Spinal cord (tissue), 10 donors: ENCODE measurements around the gene CTSE. TPM values are rescaled to one million over a fixed set of nuclear protein-coding genes. Genes with fewer than 3 reads are reported as not detected.

Experiments used
- DNase-seq, 6 donors: peaks; one replicate each; pipeline versions ENCODE4 v3.0.0 to v3.0.0-alpha.2; 2013 to 2015; ENCODE audit warnings: low spot score in 6 of 6, low read depth in 4 of 6
- H3K27ac ChIP-seq: one replicate; pipeline ENCODE4 v1.5.1; 2013; ENCODE audit warnings: low read depth, low read length, control low read depth
- H3K27me3 ChIP-seq: one replicate; pipeline ENCODE4 v1.6.1; 2013; ENCODE audit warnings: low read length; ENCODE audit not compliant: control insufficient read depth, insufficient read depth
- H3K36me3 ChIP-seq: one replicate; pipeline ENCODE4 v1.6.1; 2013; ENCODE audit warnings: low read length; ENCODE audit not compliant: control insufficient read depth, insufficient read depth
- H3K4me1 ChIP-seq: one replicate; pipeline ENCODE4 v1.6.1; 2013; ENCODE audit warnings: low read length; ENCODE audit not compliant: control insufficient read depth, insufficient read depth
- H3K4me3 ChIP-seq: one replicate; pipeline ENCODE4 v1.5.1; 2013; ENCODE audit warnings: low read depth, low read length, control low read depth
- H3K9me3 ChIP-seq: one replicate; pipeline ENCODE4 v1.6.1; 2013; ENCODE audit warnings: low read length; ENCODE audit not compliant: control insufficient read depth, insufficient read depth
- WGBS: methylation state at CpG from one replicate; pipeline ENCODE4 v1.1.5; 2013; ENCODE audit warnings: missing lambda C conversion rate; ENCODE audit not compliant: insufficient coverage; 5-methylcytosine and 5-hydroxymethylcytosine counted together
- polyA plus RNA-seq, 2 donors: library from polyadenylated mRNA; unstranded; fragments of 120-200 nt; gene quantifications; one replicate each; pipeline ENCODE4 v1.2.1, GENCODE V29; 2013; ENCODE audit not compliant: insufficient read length in 2 of 2
- total RNA-seq, 2 donors: library from RNA; depleted of rRNA in 1 of 2; stranded (reverse); fragments of 120-200 nt in 1 of 2; fragments of >200 nt in 1 of 2; gene quantifications; one replicate each; pipeline versions ENCODE4 v1.2.3 to v1.2.4, GENCODE V29; 2013 to 2014
- donor health status: healthy.

The CTSE gene
- total and polyA plus RNA-seq, 4 donors: 0.18 to 0.28 (median 0.20) TPM; not detected in 1

GRCh38 chr1:206050655-206051235, 27.1 kb upstream of the CTSE start:
- 95% methylated on average over 4 of the region's 6 CpGs for WGBS
- no peak for DNase-seq
- Histone ChIP-seq H3K9me3 (no peaks in the 10 kb centered on the region), H3K36me3 (no peaks in the 10 kb centered on the region), H3K27ac (no peak overlapping the region), H3K4me3 (no peak overlapping the region), H3K27me3 (no peaks in the 10 kb centered on the region), H3K4me1 (no peaks in the 10 kb centered on the region)

GRCh38 chr1:206049919-206050600, 26.4 kb upstream of the CTSE start:
- Histone ChIP-seq H3K9me3 (no peaks in the 10 kb centered on the region), H3K4me1 (no peaks in the 10 kb centered on the region), H3K4me3 (no peak overlapping the region), H3K36me3 (no peaks in the 10 kb centered on the region), H3K27me3 (no peaks in the 10 kb centered on the region), H3K27ac (no peak overlapping the region)
- no peak for DNase-seq
- no CpG with 5 or more reads among the region's 3 CpGs for WGBS

GRCh38 chr1:206049293-206049692, 25.6 kb upstream of the CTSE start:
- DNase-seq: no peak
- Histone ChIP-seq H3K9me3 (no peaks in the 10 kb centered on the region), H3K4me1 (no peaks in the 10 kb centered on the region), H3K27me3 (no peaks in the 10 kb centered on the region), H3K36me3 (no peaks in the 10 kb centered on the region), H3K27ac (no peak overlapping the region), H3K4me3 (no peak overlapping the region)

- Histone ChIP-seq H3K27ac (no peak overlapping the region), H3K9me3 (no peaks in the 10 kb centered on the region), H3K4me1 (no peaks in the 10 kb centered on the region), H3K27me3 (no peaks in the 10 kb centered on the region), H3K36me3 (no peaks in the 10 kb centered on the region), H3K4me3 (no peak overlapping the region)
- whole genome bisulfite sequencing: 82% methylated on average over 6 of the region's 6 CpGs
- DNase-seq: no peak
These were observed 24.9 kb upstream of the CTSE start for GRCh38 chr1:206048582-206048981.

GRCh38 chr1:206047271-206047670, 23.6 kb upstream of the CTSE start:
- DNase-seq: no peak
- no peaks in the 10 kb centered on the region for H3K36me3 ChIP-seq
- no peaks in the 10 kb centered on the region for H3K9me3 ChIP-seq
- H3K4me3 ChIP-seq: no peak overlapping the region
- no peaks in the 10 kb centered on the region for H3K27me3 ChIP-seq
- no peaks in the 10 kb centered on the region for H3K4me1 ChIP-seq
- 76% methylated on average over 2 of the region's 4 CpGs for WGBS
- H3K27ac ChIP-seq: no peak overlapping the region

- no peaks in the 10 kb centered on the region for H3K27me3 ChIP-seq
- H3K4me3 ChIP-seq: no peak overlapping the region
- H3K9me3 ChIP-seq: no peaks in the 10 kb centered on the region
- H3K36me3 ChIP-seq: no peaks in the 10 kb centered on the region
- H3K4me1 ChIP-seq: peaks cover 7% of the 10 kb centered on the region
- DNase-seq: peak in 1 of 6 donors; percentile 31
- H3K27ac ChIP-seq: no peak overlapping the region
- WGBS: 21% methylated on average over 4 of the region's 7 CpGs
These were observed 17.9 kb upstream of the CTSE start for GRCh38 chr1:206041640-206042039.

- WGBS: 65% methylated on average over 3 of the region's 5 CpGs
- Histone ChIP-seq H3K27ac (no peak overlapping the region), H3K4me3 (no peak overlapping the region), H3K27me3 (no peaks in the 10 kb centered on the region), H3K9me3 (no peaks in the 10 kb centered on the region), H3K36me3 (no peaks in the 10 kb centered on the region), H3K4me1 (peaks cover 7% of the 10 kb centered on the region)
- DNase-seq: no peak
These were observed 16.6 kb upstream of the CTSE start for GRCh38 chr1:206040328-206040727.

GRCh38 chr1:206039046-206039973, 15.6 kb upstream of the CTSE start:
- Histone ChIP-seq H3K36me3 (no peaks in the 10 kb centered on the region), H3K4me3 (no peak overlapping the region), H3K27ac (no peak overlapping the region), H3K9me3 (no peaks in the 10 kb centered on the region), H3K27me3 (no peaks in the 10 kb centered on the region), H3K4me1 (peaks cover 7% of the 10 kb centered on the region)
- no peak for DNase-seq
- WGBS: 58% methylated on average over 3 of the region's 7 CpGs

GRCh38 chr1:206037581-206037980, 13.9 kb upstream of the CTSE start:
- no peak overlapping the region for H3K27ac ChIP-seq
- H3K9me3 ChIP-seq: no peaks in the 10 kb centered on the region
- peaks cover 7% of the 10 kb centered on the region for H3K4me1 ChIP-seq
- WGBS: 56% methylated on average over 7 of the region's 9 CpGs
- DNase-seq: peak in 3 of 6 donors; percentile 5 to 64 (median 64)
- H3K36me3 ChIP-seq: no peaks in the 10 kb centered on the region
- no peaks in the 10 kb centered on the region for H3K27me3 ChIP-seq
- no peak overlapping the region for H3K4me3 ChIP-seq
